NCI-H2196 treated with DMSO at 0.1 percent for 48 hours (cell line): Measurements from ENCODE around the gene CELF1.
A peak's percentile ranks its signal among the peaks of the same experiment; 100 is the strongest.
"Not testable (repeated sequence)": the region's sequence is repeated elsewhere in the genome, so short reads cannot be mapped to it uniquely, and the experiment has no call there.

ENCODE experiments used
- DNase-seq: peaks from one replicate; lab custom pipeline; 2025; ENCODE audit not compliant: unreplicated experiment; lab: John Stamatoyannopoulos, UW

The CELF1 gene

DNA sequence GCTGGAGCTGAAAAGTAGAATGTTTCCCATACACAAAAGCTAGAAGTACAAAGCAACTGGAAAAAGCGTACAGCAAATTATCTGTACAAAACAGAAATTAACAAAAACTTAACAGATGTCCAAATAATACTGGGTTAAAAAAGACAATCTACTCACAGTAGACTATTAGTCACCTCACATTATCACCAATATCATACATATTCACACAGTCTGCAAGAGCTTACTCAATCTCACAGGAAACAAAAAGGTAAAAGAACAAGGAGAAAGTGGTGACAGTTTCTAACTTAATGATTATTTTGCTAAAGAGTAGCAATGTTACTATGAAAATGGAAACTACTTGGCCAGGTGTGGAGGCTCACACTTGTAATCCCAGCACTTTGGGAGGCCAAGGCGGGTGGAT is 11.9 kb downstream of the CELF1 start:
- no peak for DNase-seq

DNA sequence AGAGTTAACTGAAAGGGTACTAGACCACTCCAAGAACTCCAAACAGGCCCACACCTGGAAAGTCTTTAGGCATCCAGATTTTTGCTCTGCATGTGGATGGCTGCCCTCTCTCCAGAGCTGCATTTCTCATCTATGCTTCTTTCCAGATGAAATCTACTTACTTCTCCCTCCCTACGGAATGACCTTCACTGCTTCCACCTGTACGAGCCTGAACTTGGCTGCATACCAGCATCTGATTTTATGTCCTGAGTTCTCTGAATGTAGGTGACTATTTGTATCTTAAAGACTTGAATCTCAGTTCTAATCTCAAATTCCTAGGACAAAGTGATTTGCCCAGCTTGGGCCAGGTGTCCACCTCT is 13.3 kb downstream of the CELF1 start:
- no peak for DNase-seq

DNA sequence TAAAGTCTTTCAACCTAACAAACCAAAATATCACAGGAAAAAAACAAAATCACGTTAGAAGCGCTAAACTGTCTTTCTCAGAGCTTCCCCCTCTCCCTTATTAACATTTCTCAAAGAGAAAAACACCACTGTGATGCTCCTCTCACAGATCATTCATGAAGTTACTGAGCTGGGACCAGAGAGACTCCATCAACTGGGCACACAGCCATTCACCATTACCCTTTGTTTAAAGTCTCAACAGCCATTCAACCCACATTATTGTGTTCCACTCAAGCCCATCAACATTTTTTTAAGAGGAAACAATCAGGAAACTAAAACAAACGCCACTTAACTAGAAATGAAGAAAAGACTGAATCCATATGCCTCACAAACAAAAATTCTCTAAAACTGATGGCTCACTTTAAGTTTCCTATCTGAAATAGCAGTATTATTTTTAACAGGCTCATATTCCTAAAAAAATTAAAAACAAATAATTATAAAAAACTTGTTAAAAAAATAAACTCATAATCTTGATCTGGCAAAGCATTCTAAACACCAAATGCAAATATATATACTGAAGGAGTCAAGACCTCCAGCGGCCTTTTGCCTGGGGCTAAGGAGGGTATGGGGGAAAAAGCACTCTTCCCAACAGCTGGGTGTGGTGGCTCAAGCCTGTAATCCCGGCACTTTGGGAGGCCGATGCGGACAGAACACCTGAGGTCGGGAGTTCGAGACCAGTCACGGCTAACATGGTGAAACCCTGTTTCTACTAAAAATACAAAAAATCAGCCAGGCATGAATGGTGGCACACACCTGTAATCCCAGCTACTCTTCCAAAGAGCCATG is 14.0 kb downstream of the CELF1 start:
- DNase-seq: peak; percentile 50

DNA sequence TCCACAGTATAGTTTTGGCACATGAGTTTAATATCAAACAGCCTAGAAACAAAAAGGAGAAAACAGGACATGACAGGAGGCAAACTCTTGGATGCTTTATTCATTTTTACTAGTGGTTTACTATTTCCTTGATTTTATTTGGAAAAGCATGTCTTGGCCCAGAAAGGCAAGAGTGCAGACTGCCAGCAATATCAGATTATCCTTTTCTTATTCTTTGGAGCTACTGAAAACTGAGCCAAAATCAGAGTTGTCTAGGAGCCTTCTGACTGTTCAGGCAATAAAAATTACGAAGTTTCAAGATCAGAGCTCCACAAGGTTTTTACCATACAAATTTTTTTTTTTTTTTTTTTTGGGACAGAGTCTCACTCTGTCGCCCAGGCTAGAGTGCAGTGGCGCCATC is 16.0 kb downstream of the CELF1 start:
- no peak for DNase-seq

DNA sequence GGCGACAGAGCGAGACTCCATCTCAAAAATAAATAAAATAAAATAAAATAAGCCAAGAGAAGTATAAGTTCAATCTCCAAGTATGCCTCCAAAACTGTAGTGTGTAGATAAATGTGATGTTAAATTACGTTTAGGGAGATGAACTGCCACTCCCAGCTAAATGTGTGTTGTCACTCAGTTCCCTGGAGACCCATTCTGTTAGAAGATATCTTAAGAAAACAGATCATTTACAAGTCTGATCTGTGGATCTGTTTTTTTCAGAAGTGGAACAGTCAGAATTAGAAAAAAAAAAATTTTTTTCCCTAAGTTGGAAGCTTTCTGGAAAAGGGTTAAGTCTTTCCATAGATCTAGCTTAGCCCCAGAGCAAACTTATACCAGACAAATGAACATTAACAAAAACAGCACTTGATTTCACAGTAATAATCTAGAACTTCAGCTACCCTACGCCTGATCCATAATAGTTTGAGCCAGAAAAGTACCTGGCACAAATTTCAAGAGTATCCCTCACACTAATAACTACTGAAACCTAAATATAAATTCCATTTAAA is 18.2 kb downstream of the CELF1 start:
- no peak for DNase-seq

DNA sequence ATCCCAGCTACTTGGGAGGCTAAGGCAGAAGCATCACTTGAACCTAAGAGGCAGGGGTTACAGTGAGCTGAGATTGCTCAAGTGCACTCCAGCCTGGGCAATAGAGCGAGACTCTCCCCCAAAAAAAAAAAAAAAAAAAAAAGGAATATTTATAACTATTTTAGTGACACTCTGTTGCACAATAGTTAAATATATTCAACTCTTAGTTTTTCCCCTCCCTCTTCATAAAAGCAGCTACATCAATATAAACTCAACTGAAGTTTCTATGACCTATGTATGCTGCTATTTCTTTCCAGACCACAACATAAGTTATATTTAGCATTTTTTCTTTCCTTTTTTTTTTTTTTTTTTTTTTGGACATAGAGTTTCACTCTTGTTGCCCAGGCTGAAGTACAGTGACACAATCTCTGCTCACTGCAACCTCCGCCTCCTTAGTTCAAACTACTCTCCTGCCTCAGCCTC is 19.2 kb downstream of the CELF1 start:
- no peak for DNase-seq

DNA sequence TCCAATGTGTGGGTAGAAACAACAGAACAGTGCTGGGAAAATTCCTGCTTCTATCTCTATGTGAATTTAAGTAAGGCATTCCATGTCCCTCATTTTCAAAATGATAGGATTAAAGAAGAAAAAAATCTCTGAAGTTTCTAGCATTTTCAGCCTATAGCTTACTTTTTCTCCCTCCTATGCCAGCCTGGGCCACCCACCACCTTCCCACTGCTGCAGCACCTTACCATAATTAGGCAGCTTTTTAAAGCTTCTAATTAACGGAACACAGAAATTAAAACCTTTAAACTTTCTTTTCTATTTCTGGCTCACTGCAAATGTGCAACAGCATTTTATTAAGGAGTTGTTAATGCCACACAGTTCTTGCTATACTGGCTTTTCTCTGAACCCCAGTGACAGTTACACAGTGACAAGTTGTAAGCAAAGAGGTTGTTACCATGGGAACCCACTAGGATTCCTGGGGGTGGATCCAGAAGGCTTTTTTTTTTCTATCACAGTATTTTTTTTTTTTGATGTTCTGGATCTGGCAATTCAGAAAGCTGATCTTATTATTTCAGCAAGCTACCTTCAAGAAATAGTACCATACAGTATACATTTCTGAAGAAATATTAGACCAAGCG is 20.2 kb downstream of the CELF1 start:
- no peak for DNase-seq

DNA sequence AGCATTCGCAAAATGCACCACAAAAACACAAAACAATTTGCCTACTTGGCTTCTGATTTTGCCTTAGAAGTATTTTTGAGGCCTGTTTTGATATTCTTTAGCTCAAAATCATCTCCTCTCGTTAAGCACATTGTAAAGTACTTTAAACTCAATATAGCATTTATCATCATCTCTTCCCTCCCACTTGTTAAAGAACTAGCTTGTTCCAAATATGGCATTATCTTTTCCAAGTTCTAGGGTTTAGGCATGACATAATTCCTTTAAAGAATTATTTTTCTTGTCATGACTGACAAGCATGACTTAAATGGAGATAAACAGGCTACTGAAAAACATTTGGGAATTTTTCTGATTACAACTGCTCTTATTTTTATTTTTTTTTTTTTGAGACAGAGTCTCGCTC is 21.3 kb downstream of the CELF1 start:
- DNase-seq: no peak

DNA sequence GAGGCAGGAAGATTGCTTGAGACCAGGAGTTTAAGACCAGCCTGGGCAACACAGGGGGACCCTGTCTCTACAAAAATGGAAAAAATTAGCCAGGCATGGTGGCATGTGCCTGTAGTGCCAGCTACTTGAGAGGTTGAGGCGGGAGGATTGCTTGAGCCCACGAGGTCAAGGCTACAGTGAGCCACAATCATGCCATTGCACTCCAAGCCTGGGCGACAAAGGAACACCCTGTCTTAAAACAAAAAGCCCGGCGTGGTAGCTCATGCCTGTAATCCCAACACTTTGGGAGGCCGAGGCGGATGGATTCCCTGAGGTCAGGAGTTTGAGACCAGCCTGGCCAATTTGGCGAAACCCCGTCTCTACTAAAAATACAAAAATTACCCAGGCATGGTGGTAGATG is 22.2 kb downstream of the CELF1 start:
- not testable (repeated sequence) for DNase-seq

DNA sequence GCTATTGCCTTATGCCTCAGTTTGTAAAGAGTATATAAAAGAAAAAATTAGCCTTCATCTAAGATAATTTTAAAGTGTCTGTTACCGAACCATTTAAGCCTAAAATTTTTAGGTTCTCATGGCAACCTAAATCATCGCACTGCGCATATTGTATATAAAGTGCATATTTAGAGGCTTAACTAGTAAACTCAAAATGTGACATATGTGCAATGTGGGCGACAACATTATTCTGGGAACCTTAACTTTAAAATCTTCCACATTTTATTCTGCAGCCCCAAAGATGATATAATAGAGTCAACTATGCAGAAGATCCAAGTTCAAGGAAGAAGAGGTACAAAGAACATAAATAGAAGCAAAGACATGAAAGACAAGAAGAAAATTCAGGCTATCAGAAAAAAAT is 23.0 kb downstream of the CELF1 start:
- DNase-seq: no peak

DNA sequence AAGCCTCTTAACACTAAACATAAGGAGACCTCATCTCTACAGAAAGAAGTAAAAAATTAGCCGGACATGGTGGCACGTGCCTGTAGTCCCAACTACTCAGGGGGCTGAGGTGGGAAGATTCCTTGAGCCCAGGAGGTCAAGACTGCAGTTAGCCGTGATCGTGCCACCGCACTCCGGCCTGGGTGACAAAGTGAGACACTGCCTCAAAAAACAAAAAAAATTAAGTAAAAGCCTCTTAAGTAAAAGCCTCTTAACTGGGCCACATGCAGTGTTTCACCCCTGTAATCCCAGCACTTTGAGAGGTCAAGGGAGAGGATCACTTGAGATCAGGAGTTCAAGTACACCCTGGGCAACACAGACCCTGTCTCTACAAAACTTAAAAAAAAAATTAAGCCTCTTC is 25.7 kb downstream of the CELF1 start:
- no peak for DNase-seq

DNA sequence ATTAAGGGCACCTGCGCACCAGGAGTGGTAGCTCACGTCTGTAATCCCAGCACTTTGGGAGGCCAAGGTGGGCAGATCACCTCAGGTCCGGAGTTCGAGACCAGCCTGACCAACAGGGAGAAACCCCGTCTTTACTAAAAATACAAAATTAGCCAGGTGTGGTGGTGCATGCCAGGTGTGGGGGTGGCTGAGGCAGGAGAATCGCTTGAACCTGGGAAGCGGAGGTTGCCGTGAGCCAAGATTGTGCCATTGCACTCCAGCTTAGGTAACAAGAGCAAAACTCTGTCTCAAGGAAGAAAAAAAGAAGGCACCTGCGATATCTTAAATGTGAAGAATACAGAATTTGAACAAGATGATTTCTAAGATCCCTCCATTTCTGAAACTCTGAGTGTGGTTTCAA is 26.9 kb downstream of the CELF1 start:
- not testable (repeated sequence) for DNase-seq

DNA sequence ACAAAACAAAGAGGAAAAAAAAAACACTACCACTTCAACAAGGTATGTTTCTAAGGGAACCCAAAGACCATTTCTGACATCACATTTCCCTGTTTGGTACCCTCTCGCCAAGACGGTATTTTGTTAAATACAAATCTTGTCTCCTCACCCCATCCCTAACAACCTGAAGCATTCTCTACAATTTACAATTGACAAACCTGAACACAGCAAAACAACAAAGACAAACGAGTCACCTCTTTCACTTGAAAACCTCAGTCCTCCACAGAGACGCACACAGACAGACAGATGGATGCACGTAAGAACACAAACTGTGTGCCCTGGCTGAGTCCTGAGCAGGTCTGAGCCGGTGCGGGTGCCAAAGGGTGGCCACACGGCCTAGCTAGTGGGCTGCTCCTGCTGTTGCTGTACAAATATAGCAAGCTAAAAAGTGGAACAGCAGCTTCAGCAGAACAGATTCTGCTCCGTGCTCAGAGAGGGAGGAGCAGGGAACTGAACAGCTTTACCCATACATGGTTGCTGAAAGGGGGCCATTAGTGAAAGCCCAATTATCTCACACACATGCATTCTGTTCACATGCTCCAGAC is 28.5 kb downstream of the CELF1 start:
- no peak for DNase-seq

DNA sequence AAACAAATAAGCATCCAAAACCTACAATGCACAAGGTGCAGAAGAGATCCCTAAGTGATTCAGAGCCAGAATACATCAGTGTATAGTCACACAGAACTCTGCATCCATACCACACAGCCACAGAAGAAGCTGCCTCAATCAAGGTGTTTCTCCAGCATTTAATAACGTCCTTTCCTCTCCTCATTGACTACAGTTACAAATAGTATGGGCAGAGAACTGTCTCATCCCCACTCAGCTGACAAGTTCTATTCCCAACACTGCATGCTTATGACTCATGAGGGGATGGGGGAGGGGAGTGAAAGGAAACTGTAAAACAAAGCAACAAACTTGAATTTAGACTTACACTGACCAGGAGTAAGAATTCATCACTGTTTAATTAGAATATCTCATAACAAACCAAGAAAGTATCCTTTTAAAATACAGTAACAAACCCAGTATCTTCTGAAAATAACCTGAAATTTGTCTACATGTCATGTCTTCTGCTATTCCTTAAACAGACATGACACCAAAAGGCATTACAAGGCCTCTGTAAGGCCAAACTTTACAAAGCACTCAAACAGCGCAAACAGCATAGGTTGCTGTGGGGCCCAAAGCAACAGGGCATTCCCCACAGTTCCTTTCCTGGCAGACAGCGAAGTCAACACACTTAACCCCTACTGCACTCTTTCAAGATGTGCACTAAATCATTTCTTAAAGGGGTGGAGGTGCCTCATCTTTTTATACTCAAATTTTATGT is 29.3 kb downstream of the CELF1 start:
- no peak for DNase-seq

DNA sequence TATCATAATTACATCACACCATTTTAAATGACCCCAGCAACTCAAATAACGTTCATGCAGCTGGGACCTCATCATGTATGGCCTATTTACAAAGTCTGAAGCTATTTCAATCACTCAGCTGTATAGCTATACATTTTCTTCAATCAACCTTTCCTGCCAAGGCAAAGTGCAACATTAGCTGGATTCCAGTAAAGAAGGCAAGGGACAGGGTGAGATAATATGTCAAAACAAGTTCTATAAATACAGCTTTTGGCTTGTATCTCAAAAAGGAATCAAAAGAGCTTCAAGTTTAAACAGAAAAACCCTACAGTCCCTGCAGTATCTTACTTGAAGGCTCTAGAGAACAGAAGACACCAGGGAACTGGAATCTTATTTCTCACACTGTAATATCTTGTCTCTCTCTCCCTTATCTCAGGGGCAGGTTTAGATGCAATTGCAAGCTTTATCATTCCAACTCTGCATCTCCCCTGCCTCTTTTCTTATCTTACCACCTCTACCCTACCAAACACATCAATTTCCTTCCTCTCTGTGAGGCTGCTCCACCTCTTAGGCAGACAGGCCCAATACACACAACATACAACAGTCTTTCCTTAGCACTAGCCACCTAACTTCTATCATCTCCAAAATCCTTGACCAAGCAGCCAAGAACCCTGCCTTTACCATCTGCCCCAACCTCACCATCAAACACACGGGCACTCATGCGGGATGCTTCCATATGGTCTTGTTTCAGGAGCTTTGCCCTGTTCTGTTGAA is 34.5 kb downstream of the CELF1 start:
- no peak for DNase-seq

DNA sequence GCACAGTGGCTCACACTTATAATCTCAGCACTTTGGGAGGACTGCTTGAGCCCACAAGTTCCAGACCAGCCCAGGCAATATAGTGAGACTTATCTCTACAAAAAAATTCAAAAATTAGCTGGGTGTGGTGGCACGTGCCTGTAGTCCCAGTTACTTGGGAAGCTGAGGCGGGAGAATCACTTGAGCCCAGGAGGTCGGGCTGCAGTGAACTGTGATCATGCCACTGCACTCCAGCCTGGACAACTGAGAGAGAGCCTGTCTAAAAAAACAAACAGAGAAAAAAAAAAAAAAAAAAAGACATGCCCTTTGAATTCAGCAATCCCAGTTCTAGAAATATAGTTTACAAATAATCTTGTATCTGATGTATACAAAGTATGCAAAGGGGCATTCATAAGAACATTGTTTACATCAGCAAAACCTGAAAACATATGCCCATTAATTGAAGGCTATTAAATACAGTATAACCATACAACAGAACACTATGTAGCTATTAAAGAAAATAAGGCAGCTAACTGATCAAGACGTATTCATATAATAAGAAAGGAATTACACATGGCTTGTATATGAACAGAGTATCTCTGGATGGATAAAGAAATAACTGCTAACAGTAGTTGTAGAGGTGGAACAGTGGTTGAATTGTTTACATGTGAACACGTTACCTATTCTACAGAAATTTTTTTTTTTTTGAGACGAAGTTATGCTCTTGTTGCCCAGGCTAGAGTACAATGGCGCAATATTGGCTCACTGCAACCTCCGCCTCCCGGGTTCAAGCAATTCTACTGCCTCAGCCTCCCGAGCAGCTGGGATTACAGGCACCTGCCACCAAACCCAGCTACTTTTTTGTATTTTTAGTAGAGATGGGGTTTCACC is 35.7 kb downstream of the CELF1 start:
- no peak for DNase-seq

DNA sequence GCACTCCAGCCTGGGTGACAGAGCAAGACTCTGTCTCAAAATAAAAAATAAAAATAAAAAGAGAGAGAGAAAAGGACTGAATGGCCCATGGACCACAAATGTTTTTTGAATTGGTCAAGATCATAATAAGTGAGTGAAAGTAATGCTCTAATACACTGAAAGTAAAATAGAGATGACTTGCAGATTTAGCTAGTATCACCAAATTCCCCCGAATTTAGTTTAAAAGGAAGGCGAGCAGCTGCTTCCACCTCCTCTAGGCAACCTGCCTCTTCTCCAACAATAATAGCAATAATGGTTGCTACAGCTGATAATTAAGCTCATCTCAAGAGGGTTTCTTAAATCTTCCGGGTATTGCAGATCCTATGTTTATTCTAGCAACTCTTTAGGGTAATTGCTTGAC is 36.8 kb downstream of the CELF1 start:
- DNase-seq: no peak

DNA sequence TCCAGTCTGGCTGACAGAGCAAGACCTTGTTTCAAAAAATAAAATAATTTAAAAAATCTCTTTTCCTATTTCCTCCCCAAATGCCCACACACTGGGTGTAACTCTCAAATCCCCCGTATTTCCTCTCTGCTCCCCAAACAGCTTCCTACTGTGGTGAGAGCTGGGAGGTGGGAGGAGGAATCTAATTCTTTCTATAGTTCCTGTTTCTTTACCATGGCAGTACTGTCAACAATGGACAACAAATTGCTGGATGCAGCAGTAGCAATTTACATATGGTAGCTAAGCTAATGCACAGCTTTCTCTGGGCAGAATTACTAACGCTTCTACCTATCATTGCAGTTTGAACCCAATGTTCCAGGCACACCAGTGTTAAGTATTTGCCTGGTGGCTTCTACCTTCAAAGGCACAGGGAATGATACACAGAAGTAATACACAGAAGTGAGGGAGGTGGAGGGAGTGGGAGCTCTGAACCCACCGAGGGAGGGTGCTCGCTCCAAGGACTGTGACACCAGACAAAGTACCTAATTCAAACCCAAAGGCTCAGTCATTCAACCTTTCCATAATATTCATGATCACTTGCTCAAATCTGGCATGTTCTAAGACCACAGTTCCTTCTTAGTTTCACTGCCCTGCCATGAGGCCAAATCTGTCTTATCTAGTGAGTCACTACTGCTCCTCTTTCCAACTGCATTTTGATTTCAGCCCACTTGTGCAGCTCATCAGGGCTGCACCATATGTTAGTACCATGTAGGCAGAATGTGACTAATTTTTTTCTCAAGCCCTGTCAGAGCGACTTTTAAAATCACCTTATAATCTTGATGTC is 37.9 kb downstream of the CELF1 start:
- DNase-seq: no peak

DNA sequence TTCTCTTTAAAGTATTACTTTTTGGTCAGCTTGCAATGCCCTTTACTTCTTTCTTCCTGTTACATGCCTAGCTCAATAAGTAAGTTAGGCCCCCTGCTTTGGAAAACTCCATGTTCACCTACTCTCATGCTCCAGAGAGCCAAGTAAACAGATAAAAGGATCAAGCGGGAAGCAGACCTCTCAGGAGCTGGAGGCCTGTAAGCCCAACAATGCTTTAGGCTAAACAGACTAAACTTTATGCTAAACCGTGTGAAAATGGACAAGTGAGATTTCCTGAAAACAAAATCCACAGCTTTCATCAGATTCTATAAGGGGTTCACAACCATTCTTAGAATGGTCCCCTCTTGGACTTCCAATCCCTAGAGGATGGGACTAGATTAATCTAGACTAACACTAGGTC is 40.2 kb downstream of the CELF1 start:
- no peak for DNase-seq
